Stomach (tissue), 4 donors: ENCODE measurements around the gene WDR18.

Experiments used
- EP300 ChIP-seq: sonication (generic); formaldehyde crosslinking; IDR thresholded peaks from one replicate; pipeline ENCODE4 v1.6.1; 2017; ENCODE audit warnings: antibody characterized with exemption
- POLR2A ChIP-seq, 4 donors: fragments of 450-650 bp; IDR thresholded peaks; one replicate each; pipeline ENCODE4 v1.6.1; 2016; ENCODE audit warnings: antibody characterized with exemption in 4 of 4, control low read depth in 2 of 4, mild to moderate bottlenecking in 1 of 4, moderate library complexity in 1 of 4
- POLR2AphosphoS5 ChIP-seq, 3 donors: sonication (generic); formaldehyde crosslinking; IDR thresholded peaks; one replicate each; pipeline ENCODE4 v1.6.1; 2016; ENCODE audit warnings: antibody characterized with exemption in 3 of 3
- TF ChIP-seq, protein P1 (sequence below), 7 experiments: fragments of 450-650 bp in 4 of 7; fragments of 200-600 bp in 3 of 7; sonication (generic) in 3 of 7; IDR thresholded peaks; one replicate each; pipeline ENCODE4 v1.5.1; 2016 to 2019; ENCODE audit warnings: antibody characterized with exemption in 7 of 7, control low read depth in 2 of 7, mild to moderate bottlenecking in 1 of 7

GRCh38 chr19:1009981-1010538 is 25.9 kb downstream of the WDR18 start:
- no peak for TF ChIP-seq EP300
- TF ChIP-seq, protein P1, sequence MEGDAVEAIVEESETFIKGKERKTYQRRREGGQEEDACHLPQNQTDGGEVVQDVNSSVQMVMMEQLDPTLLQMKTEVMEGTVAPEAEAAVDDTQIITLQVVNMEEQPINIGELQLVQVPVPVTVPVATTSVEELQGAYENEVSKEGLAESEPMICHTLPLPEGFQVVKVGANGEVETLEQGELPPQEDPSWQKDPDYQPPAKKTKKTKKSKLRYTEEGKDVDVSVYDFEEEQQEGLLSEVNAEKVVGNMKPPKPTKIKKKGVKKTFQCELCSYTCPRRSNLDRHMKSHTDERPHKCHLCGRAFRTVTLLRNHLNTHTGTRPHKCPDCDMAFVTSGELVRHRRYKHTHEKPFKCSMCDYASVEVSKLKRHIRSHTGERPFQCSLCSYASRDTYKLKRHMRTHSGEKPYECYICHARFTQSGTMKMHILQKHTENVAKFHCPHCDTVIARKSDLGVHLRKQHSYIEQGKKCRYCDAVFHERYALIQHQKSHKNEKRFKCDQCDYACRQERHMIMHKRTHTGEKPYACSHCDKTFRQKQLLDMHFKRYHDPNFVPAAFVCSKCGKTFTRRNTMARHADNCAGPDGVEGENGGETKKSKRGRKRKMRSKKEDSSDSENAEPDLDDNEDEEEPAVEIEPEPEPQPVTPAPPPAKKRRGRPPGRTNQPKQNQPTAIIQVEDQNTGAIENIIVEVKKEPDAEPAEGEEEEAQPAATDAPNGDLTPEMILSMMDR (IDR thresholded peaks at IDR 0.05), result no peak
- no peak for TF ChIP-seq POLR2A (IDR thresholded peaks at IDR 0.05)
- TF ChIP-seq POLR2AphosphoS5 (IDR thresholded peaks at IDR 0.05), result no peak
